ENCODE measurements around the gene OXLD1.

Gene OXLD1

GRCh38 chr17:81697261-81698044, 31.0 kb upstream of the OXLD1 start:
- H3K27me3 ChIP-seq (replicated peaks; ENCODE audit: control insufficient read depth, insufficient read depth, low read length), result no peaks in the 10 kb centered on the region
- H3K4me3 ChIP-seq (ENCODE audit: low read length), result no peak overlapping the region
- H3K36me3 ChIP-seq (ENCODE audit: control insufficient read depth, insufficient read depth, low read length, severe bottlenecking), result peaks cover 82% of the 10 kb centered on the region
- DNase-seq (ENCODE audit: low read depth), result no peak
- no peaks in the 10 kb centered on the region for H3K9me3 ChIP-seq (ENCODE audit: control insufficient read depth, low read length)
- no peak overlapping the region for H3K9ac ChIP-seq (ENCODE audit: low read length)
- peaks cover 14% of the 10 kb centered on the region for H3K4me1 ChIP-seq (ENCODE audit: control insufficient read depth, insufficient read depth, low read length)

DNA sequence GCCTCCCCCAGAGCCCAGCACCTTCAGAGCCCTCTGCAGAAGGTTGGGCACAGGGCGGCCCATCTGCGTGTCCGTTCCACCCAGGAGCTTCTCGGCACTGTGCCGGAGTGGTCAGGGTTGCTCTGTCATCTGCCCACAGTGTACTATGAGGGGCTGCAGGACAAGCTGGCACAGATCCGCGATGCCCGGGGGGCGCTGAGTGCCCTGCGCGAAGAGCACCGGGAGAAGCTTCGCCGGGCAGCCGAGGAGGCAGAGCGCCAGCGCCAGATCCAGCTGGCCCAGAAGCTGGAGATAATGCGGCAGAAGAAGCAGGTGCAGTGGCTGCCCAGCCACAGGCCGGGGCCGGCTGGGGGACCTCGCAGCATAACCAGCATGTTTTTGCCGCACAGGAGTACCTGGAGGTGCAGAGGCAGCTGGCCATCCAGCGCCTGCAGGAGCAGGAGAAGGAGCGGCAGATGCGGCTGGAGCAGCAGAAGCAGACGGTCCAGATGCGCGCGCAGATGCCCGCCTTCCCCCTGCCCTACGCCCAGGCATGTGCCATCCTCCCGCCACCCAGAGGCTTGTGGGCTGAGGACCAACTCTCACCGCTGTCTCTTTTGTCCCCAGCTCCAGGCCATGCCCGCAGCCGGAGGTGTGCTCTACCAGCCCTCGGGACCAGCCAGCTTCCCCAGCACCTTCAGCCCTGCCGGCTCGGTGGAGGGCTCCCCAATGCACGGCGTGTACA, 30.0 kb upstream of the OXLD1 start:
- H3K4me3 ChIP-seq (ENCODE audit: low read length), result no peak overlapping the region
- H3K9ac ChIP-seq (ENCODE audit: low read length), result no peak overlapping the region
- peaks cover 3% of the 10 kb centered on the region for H3K4me1 ChIP-seq (ENCODE audit: control insufficient read depth, insufficient read depth, low read length)
- no peaks in the 10 kb centered on the region for H3K27me3 ChIP-seq (replicated peaks; ENCODE audit: control insufficient read depth, insufficient read depth, low read length)
- no peaks in the 10 kb centered on the region for H3K9me3 ChIP-seq (ENCODE audit: control insufficient read depth, low read length)
- DNase-seq (ENCODE audit: low read depth), result no peak
- H3K36me3 ChIP-seq (ENCODE audit: control insufficient read depth, insufficient read depth, low read length, severe bottlenecking), result peaks cover 89% of the 10 kb centered on the region

GRCh38 chr17:81695801-81696200, 29.4 kb upstream of the OXLD1 start:
- H3K9ac ChIP-seq (ENCODE audit: low read length), result no peak overlapping the region
- H3K4me1 ChIP-seq (ENCODE audit: control insufficient read depth, insufficient read depth, low read length), result no peaks in the 10 kb centered on the region
- no peak for DNase-seq (ENCODE audit: low read depth)
- H3K9me3 ChIP-seq (ENCODE audit: control insufficient read depth, low read length), result no peaks in the 10 kb centered on the region
- no peak overlapping the region for H3K4me3 ChIP-seq (ENCODE audit: low read length)
- H3K36me3 ChIP-seq (ENCODE audit: control insufficient read depth, insufficient read depth, low read length, severe bottlenecking), result peaks cover 89% of the 10 kb centered on the region
- no peaks in the 10 kb centered on the region for H3K27me3 ChIP-seq (replicated peaks; ENCODE audit: control insufficient read depth, insufficient read depth, low read length)

DNA sequence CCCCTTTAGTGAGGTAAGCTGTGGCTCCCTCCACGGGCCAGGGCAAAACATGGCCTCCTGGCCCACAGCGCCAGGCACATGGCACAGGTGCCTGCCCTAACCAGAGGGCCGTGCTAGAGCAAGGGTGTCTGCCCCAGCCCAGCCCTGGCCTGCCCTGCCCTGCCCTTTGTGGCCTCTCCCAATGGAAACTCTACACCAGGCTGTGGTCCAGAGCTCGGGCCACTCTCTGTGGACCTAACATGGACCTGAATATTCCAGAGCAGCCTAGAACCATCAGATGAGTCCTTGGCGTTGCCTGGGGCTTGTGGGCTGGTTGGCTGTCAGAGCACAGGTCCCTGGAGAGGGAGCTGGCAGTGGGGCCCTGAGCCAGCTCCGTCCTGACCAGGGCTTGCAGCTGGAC, 28.8 kb upstream of the OXLD1 start:
- no peaks in the 10 kb centered on the region for H3K27me3 ChIP-seq (replicated peaks; ENCODE audit: control insufficient read depth, insufficient read depth, low read length)
- H3K4me3 ChIP-seq (ENCODE audit: low read length), result no peak overlapping the region
- peaks cover 92% of the 10 kb centered on the region for H3K36me3 ChIP-seq (ENCODE audit: control insufficient read depth, insufficient read depth, low read length, severe bottlenecking)
- no peaks in the 10 kb centered on the region for H3K4me1 ChIP-seq (ENCODE audit: control insufficient read depth, insufficient read depth, low read length)
- DNase-seq (ENCODE audit: low read depth), result no peak
- no peaks in the 10 kb centered on the region for H3K9me3 ChIP-seq (ENCODE audit: control insufficient read depth, low read length)
- no peak overlapping the region for H3K9ac ChIP-seq (ENCODE audit: low read length)

DNA sequence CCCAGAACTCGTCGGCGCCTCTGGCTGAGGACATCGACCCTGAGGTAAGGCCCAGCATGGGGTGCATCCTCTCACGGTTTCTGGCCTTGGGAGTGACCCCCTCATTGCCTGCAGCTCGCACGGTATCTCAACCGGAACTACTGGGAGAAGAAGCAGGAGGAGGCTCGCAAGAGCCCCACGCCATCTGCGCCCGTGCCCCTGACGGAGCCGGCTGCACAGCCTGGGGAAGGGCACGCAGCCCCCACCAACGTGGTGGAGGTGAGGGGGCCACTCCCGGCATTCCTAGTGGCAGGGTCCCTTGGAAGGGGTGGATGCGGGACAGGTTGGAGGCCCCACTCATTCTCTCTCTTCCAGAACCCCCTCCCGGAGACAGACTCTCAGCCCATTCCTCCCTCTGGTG, 28.4 kb upstream of the OXLD1 start:
- no peaks in the 10 kb centered on the region for H3K27me3 ChIP-seq (replicated peaks; ENCODE audit: control insufficient read depth, insufficient read depth, low read length)
- H3K4me1 ChIP-seq (ENCODE audit: control insufficient read depth, insufficient read depth, low read length), result no peaks in the 10 kb centered on the region
- no peak overlapping the region for H3K4me3 ChIP-seq (ENCODE audit: low read length)
- no peak for DNase-seq (ENCODE audit: low read depth)
- H3K9ac ChIP-seq (ENCODE audit: low read length), result no peak overlapping the region
- no peaks in the 10 kb centered on the region for H3K9me3 ChIP-seq (ENCODE audit: control insufficient read depth, low read length)
- peaks cover 96% of the 10 kb centered on the region for H3K36me3 ChIP-seq (ENCODE audit: control insufficient read depth, insufficient read depth, low read length, severe bottlenecking)

- Histone ChIP-seq H3K9ac (ENCODE audit: low read length) (no peak overlapping the region), H3K4me3 (ENCODE audit: low read length) (no peak overlapping the region), H3K27me3 (replicated peaks; ENCODE audit: control insufficient read depth, insufficient read depth, low read length) (no peaks in the 10 kb centered on the region), H3K36me3 (ENCODE audit: control insufficient read depth, insufficient read depth, low read length, severe bottlenecking) (peaks cover 97% of the 10 kb centered on the region), H3K4me1 (ENCODE audit: control insufficient read depth, insufficient read depth, low read length) (no peaks in the 10 kb centered on the region), H3K9me3 (ENCODE audit: control insufficient read depth, low read length) (no peaks in the 10 kb centered on the region)
- DNase-seq (ENCODE audit: low read depth), result no peak
Measured at GRCh38 chr17:81693509-81694210, 27.3 kb upstream of the OXLD1 start.

DNA sequence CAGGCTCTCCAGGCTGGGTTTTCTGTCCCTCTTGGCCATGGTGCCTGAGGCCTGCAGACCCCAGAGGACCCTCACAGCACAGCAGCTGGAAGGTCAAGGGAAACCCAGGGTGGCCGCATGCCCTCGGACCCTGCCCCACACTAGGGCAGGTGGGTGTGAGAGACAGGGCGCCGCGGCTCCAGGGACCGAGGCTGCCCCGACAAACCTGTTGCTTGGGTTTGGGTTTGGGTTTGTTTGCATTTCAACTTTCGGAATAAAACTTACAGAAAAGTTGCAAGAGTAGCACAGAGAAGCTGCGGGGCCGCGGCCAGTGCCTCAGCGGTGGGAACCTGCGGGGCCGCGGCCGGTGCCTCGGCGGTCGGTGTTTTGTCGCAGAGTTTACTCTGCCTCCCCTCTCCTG, 25.2 kb upstream of the OXLD1 start:
- H3K4me3 ChIP-seq (ENCODE audit: low read length), result no peak overlapping the region
- peaks cover 97% of the 10 kb centered on the region for H3K36me3 ChIP-seq (ENCODE audit: control insufficient read depth, insufficient read depth, low read length, severe bottlenecking)
- H3K9me3 ChIP-seq (ENCODE audit: control insufficient read depth, low read length), result no peaks in the 10 kb centered on the region
- H3K9ac ChIP-seq (ENCODE audit: low read length), result no peak overlapping the region
- no peaks in the 10 kb centered on the region for H3K27me3 ChIP-seq (replicated peaks; ENCODE audit: control insufficient read depth, insufficient read depth, low read length)
- DNase-seq (ENCODE audit: low read depth), result no peak
- H3K4me1 ChIP-seq (ENCODE audit: control insufficient read depth, insufficient read depth, low read length), result no peaks in the 10 kb centered on the region

- DNase-seq (ENCODE audit: low read depth), result no peak
- H3K27me3 ChIP-seq (replicated peaks; ENCODE audit: control insufficient read depth, insufficient read depth, low read length), result no peaks in the 10 kb centered on the region
- no peak overlapping the region for H3K9ac ChIP-seq (ENCODE audit: low read length)
- H3K4me1 ChIP-seq (ENCODE audit: control insufficient read depth, insufficient read depth, low read length), result no peaks in the 10 kb centered on the region
- no peak overlapping the region for H3K4me3 ChIP-seq (ENCODE audit: low read length)
- H3K9me3 ChIP-seq (ENCODE audit: control insufficient read depth, low read length), result no peaks in the 10 kb centered on the region
- H3K36me3 ChIP-seq (ENCODE audit: control insufficient read depth, insufficient read depth, low read length, severe bottlenecking), result peaks cover 97% of the 10 kb centered on the region
Measured at GRCh38 chr17:81691196-81691595, 24.8 kb upstream of the OXLD1 start.

- Histone ChIP-seq H3K9ac (ENCODE audit: low read length) (no peak overlapping the region), H3K4me1 (ENCODE audit: control insufficient read depth, insufficient read depth, low read length) (peaks cover 1% of the 10 kb centered on the region), H3K36me3 (ENCODE audit: control insufficient read depth, insufficient read depth, low read length, severe bottlenecking) (peaks cover 96% of the 10 kb centered on the region), H3K9me3 (ENCODE audit: control insufficient read depth, low read length) (no peaks in the 10 kb centered on the region), H3K27me3 (replicated peaks; ENCODE audit: control insufficient read depth, insufficient read depth, low read length) (no peaks in the 10 kb centered on the region), H3K4me3 (ENCODE audit: low read length) (no peak overlapping the region)
- DNase-seq (ENCODE audit: low read depth), result no peak
Measured at GRCh38 chr17:81690549-81690948, 24.1 kb upstream of the OXLD1 start.

- DNase-seq (ENCODE audit: low read depth), result no peak
- no peak overlapping the region for H3K9ac ChIP-seq (ENCODE audit: low read length)
- H3K27me3 ChIP-seq (replicated peaks; ENCODE audit: control insufficient read depth, insufficient read depth, low read length), result no peaks in the 10 kb centered on the region
- peaks cover 91% of the 10 kb centered on the region for H3K36me3 ChIP-seq (ENCODE audit: control insufficient read depth, insufficient read depth, low read length, severe bottlenecking)
- H3K9me3 ChIP-seq (ENCODE audit: control insufficient read depth, low read length), result no peaks in the 10 kb centered on the region
- H3K4me3 ChIP-seq (ENCODE audit: low read length), result no peak overlapping the region
- peaks cover 6% of the 10 kb centered on the region for H3K4me1 ChIP-seq (ENCODE audit: control insufficient read depth, insufficient read depth, low read length)
Measured at GRCh38 chr17:81690066-81690465, 23.7 kb upstream of the OXLD1 start.

DNA sequence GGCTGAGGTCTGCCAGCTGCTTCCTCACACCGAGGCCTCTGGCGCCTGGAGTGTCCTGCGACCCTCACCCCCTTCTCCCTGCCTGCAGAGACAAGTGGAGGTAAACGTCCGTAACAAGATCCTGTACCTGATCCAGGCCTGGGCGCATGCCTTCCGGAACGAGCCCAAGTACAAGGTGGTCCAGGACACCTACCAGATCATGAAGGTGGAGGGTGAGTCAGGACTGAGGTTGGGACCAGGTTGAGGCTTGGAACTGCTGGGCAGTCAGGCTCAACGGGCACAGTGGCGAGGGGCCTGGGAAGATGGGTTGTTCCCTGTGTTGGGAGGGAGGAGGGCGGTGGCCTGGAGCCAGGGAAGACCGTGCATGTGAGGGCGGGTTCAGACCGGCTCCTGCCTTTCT, 22.2 kb upstream of the OXLD1 start:
- Histone ChIP-seq H3K9me3 (ENCODE audit: control insufficient read depth, low read length) (no peaks in the 10 kb centered on the region), H3K36me3 (ENCODE audit: control insufficient read depth, insufficient read depth, low read length, severe bottlenecking) (peaks cover 77% of the 10 kb centered on the region), H3K9ac (ENCODE audit: low read length) (no peak overlapping the region), H3K4me1 (ENCODE audit: control insufficient read depth, insufficient read depth, low read length) (peaks cover 13% of the 10 kb centered on the region), H3K4me3 (ENCODE audit: low read length) (no peak overlapping the region), H3K27me3 (replicated peaks; ENCODE audit: control insufficient read depth, insufficient read depth, low read length) (no peaks in the 10 kb centered on the region)
- DNase-seq (ENCODE audit: low read depth), result no peak

Data from adipocyte (in vitro differentiated cells).